Left ventricle myocardium superior (tissue), 1 donor: Measurements from ENCODE around the gene RUBCN. TPM values are rescaled to one million over a fixed set of nuclear protein-coding genes. Genes with fewer than 3 reads are reported as not detected.
"Not testable (repeated sequence)": the region's sequence is repeated elsewhere in the genome, so short reads cannot be mapped to it uniquely, and the experiment has no call there.

Source experiments
- ATAC-seq: fragments of 200-7000 bp; cut with Tn5 transposase; one replicate; pipeline ENCODE4 v1.9.1; 2020; ENCODE audit warnings: mild to moderate bottlenecking, moderate library complexity
- DNase-seq: peaks from one replicate; pipeline ENCODE4 v3.0.0-alpha.2; 2020
- intact Hi-C: fragments of 100-400 bp; cut with micrococcal nuclease; formaldehyde crosslinking; loops from one replicate; pipeline ENCODE4 v1.11.0; 2022
- total RNA-seq: library from RNA; stranded (reverse); fragmentation: NEBNext Ultra II Directional; extraction: Animal tissue kit (Norgen Biotek cat#: 25700); gene quantifications from one replicate; pipeline ENCODE4 v1.2.1, GENCODE V29; 2021
- donor health status: DM: no; HTN: yes; CAD: no; lungs with severe emphysema.

The RUBCN gene
- total RNA-seq, 1 donor from 2014 or later, result 17.8 TPM

DNA sequence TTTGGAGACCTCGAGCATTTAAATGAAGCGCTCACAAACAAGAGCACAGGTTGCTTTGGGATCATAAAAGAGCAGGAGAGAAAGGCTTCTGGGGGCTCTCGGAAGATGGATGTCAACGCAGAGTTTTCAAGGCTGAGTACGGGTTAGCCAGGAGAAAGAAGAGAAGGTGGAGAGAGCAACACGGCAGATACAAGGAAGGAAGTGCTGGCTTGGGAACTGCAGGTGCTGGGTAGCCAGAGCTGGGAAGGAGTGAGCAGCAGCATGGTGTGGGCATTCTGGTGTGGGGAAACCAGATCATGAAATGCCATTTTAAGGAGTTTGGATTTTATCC is 580 bp upstream of the RUBCN start:
- intact Hi-C loops, result no loop called here
- DNase-seq, result no peak
- peak; percentile 2 for ATAC-seq

DNA sequence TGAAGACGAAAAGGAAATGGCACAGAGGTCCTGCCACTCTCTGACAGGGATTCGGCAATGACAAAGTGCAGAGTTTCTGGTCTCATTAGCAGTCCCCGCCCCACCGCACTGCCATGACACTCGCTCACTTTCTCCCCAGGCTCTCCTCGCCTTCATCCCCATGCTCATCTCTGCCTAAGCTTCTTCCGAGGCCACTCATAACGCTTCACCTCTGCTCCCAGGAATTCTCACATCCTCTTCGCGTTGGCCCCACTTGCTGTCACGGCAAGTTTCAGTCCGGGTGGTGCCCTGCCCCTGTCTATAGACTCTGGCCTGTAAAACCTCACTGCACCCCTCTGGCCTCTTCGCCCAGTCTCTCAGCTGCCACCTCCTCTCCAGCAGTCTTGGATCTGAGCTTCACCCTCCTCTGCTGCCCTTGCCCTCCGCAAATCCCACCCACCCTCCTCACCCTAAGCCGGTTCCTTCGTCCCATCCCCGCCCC is 654 bp downstream of the RUBCN start:
- intact Hi-C loops, result no loop called here
- no peak for DNase-seq
- ATAC-seq, result peak; percentile 24

DNA sequence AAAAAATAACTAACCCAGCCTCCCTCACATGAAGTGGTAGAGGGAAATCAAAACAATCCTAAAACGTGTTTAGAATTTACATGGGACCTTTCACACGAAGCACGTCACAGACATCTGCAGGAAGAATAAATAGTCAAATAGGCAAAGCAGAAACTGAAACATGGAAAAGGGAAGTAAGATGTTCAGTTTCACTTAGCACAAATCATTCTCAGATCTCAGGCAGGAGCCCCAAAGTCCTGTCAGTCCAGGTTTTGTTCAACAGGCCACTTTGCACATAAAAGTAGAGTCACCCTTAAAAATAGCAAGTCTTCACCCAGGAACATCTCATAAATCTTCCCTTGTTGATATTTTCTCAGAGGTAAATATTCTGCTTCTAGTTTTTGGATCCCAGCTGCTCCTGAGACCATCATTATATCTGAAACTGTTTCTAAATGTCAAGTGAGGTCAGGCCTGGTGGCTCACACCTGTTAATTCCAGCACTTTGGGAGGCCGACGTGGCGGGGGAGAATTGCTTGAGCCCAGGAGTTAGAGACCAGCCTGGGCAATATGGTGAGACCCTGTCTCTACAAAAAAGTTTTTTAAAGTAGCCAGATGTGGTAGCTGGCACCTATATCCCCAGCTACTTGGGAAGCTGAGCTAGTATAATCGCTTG is 1.9 kb downstream of the RUBCN start:
- intact Hi-C loops, result no loop called here
- DNase-seq (no peak), ATAC-seq (no peak)

DNA sequence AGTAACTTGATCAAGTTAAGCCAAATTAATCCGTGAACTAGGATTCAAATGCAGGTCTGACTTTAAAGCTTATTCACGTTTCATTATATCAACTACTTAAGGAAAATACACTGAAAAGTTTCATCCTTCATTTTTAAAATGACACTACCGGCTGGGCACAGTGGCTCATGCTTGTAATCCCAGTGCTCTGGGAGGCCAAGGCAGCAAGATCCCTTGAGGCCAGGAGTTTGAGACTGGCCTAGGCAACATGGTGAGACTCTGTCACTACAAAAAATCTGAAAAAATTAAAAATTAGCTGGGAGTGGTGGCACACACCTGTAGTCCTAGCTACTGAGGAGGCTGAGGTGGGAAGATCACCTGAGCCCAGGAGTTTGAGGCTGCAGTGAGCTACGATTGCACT is 3.7 kb downstream of the RUBCN start:
- ATAC-seq (no peak), DNase-seq (no peak)
- intact Hi-C loops, result no loop called here

DNA sequence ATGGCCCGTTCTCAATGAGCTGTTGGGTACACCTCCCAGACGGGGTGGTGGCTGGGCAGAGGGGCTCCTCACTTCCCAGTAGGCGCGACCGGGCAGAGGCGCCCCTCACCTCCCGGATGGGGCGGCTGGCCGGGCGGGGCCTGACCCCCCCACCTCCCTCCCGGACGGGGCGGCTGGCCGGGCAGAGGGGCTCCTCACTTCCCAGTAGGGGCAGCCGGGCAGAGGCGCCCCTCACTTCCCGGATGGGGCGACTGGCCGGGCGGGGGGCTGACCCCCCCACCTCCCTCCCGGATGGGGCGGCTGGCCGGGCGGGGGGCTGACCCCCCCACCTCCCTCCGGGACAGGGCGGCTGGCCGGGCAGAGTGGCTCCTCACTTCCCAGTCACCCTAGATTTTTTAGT is 5.2 kb downstream of the RUBCN start:
- intact Hi-C loops, DNase-seq, ATAC-seq: not testable (repeated sequence)

DNA sequence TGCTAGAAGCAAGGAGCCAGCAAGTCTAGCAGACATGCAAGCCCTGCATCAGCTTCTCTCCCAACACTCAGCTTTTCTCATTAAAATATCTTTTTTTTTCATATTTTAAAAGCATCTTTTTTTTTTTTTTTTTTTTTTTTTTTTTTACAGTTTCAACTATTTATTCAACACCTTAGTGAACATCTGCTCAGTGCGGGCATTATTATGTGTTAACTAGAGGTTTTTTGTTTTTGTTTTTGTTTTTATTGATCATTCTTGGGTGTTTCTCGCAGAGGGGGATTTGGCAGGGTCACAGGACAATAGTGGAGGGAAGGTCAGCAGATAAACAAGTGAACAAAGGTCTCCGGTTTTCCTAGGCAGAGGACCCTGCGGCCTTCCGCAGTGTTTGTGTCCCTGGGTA is 5.9 kb downstream of the RUBCN start:
- DNase-seq, ATAC-seq, intact Hi-C loops: not testable (repeated sequence)

DNA sequence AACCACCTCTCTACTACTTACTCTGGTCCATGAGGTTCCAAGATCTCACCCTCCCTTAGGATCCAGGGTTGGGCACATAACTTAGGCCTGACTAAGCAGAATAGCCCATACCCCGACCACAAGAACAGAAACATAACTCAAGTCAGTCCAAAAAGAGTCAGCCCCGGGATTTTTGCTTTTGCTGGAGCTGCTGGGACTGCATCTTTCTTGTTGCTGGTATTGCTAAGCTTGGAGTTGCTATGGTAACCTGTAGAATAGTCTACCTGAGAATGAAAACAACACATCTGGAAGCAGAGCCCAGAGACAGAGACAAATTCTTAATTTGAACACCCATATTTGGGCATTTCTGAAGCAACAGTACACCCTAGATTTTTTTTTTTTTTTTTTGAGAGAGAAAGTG is 6.5 kb downstream of the RUBCN start:
- intact Hi-C loops, result no loop called here
- DNase-seq, result no peak
- ATAC-seq, result no peak

DNA sequence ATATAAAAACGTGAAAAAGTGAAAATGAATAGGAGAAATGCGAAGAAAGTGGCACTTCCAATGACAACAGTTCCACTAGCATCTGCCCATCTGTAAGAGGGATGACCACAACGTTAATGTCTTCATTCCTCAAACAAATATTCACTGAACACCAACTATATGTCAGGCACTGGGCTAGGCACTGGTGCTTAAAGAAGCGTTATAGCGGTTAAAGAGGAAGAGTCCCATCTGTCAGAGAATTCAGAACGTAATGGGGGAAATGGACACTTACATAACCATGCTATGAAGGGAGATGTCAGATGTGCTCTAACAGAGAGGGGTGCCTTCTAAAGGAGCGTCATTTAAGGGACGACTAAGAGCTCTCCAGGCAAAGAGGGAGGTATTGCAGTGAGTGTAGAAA is 8.2 kb downstream of the RUBCN start:
- intact Hi-C loops, result no loop called here
- ATAC-seq (no peak), DNase-seq (no peak)

DNA sequence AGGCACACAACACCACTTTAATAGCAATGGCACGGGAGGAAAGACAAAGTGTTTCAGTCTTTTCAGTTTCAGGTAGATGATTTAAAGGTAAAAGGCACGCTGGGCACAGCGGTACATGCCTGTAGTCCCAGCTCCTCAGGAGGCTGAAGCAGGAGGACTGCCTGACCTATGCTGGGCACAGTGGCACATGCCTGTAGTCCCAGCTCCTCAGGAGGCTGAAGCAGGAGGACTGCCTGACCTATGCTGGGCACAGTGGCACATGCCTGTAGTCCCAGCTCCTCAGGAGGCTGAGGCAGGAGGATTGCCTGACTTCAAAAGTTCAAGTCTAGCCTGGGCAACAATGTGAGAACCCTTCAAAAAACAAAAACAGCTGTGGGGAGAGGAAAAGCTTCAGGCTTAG is 8.8 kb downstream of the RUBCN start:
- intact Hi-C loops, DNase-seq: not testable (repeated sequence)
- ATAC-seq, result peak; percentile 20

DNA sequence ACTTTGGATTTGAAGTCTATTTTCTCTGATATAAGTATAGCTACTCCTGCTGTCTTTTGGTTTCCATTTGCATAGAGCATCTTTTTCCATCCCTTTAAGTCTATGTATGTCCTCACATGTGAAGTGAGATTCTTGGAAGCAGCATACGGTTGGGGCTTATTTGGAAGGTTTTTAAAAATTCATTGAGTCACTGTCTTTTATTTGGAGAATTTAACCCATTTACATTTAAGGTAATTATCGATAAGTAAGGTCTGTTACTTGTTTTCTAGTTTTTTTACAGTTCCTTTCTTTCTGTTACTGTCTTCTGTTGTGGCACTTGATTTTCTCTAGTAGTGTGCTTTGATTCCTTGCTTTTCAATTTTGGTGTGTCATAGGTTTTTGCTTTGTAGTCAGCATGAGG is 14.0 kb downstream of the RUBCN start:
- no peak for DNase-seq
- no peak for ATAC-seq
- intact Hi-C loops, result no loop called here

DNA sequence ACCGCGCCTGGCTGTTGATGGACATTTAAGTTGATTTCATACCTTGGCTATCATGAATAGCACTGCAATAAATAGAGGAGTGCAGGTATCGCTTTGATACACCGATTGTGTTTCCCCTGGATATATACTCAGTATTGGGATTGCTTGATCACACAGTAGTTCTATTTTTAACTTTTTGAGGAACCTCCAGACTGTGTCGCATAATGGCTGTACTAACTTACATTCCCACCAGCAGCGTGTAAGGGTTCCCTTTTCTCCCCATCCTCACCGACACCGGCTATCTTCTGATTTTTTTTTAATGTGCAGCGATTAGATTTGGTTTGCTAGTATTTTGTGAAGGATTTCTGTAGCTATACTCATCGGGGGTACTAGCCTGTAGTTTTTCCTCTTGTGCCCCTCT is 16.0 kb downstream of the RUBCN start:
- ATAC-seq, result no peak
- DNase-seq, result no peak
- intact Hi-C loops, result no loop called here

DNA sequence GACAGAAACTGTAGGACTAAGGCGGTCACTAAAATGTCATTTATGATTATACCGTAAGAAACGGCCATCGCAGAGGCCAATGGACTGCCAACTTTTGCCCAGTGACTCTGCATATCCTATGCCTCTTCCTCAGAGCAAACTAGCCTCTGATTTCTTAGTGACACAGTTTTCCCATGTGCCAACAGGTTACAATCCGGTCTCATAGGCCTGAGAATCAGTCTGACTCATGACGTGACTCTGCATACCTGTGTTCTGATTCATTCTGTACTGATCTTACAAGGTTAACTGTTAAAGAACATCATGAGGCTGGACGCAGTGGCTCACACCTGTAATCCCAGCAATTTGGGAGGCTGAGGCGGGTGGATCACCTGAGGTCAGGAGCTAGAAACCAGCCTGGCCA is 17.8 kb downstream of the RUBCN start:
- no peak for ATAC-seq

DNA sequence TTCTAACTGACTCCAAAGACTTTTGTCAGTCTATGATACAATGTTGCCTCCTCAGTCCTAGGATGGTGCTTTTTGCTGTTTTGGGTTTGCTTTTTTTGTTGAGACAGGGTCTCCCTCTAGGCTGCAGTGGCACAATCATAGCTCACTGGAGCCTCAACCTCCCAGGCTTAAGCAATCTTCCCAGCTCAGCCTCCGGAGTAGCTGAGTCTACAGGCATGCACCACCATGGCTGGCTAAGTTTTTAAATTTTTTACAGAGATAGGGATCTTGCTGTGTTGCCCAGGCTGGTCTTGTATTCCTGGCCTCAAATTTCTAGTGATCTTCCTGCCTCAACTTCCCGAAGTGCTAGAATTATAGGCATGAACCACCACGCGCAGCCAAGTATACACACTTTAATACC is 22.5 kb downstream of the RUBCN start:
- intact Hi-C loops, result no loop called here
- ATAC-seq, result no peak

More for the DNA sequence above, 17.8 kb downstream of the RUBCN start:
- DNase-seq, result no peak
- intact Hi-C loops, result no loop called here

DNA sequence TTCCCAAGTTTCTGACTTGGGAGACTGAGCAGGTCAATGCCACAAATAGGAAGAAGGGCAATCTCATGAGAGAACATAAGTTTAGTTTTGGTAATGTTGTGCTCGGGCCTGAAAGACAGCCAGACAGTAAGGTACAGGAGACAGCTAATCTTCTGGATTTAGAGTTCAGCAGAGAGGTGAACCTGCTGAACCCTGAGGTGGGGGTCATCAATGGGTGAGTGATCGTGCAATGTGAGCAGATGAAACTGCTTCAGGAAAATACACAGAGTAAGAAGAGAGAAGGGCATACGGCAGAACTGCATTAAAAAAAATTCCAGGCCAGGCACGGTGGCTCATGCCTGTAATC is 23.3 kb downstream of the RUBCN start:
- intact Hi-C loops, result no loop called here
- ATAC-seq, result no peak
- DNase-seq, result no peak

More for the DNA sequence above, 22.5 kb downstream of the RUBCN start:
- DNase-seq, result no peak

DNA sequence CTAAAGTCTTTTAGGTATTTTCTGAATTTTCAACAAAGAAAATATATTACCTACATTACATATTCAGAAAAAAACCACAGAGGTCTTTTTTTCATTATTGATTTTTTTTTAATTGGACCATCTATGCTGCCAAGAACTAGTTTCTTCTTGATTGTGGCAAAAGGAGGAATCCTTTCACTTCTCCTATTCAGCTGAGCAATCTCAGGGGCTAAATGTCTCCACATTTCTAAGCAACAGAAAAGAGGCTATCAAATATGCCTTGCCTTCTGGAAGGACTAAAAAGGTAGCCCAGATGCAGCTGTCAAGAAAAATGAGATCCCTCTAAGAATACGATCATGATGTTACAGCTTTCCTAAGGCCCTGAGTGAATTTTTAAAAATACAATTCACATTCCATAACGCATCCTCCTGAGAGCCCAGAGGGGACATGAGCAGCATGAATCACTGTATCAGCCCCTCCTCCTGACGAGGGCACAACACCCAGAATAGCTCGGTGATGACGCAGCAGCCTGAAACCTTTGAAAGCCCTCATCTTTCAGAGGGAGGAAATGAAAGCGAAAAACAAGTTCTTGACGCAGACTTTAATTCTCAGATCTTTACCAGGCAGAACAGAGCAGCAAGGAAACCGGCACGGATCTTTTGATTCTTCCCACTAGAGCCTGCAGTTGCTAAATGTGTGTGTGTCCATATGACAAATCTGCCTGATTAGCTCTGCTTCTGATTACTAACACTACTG is 24.6 kb downstream of the RUBCN start:
- DNase-seq (peak; percentile 85), ATAC-seq (peak; percentile 94)
- intact Hi-C loops, result no loop called here

DNA sequence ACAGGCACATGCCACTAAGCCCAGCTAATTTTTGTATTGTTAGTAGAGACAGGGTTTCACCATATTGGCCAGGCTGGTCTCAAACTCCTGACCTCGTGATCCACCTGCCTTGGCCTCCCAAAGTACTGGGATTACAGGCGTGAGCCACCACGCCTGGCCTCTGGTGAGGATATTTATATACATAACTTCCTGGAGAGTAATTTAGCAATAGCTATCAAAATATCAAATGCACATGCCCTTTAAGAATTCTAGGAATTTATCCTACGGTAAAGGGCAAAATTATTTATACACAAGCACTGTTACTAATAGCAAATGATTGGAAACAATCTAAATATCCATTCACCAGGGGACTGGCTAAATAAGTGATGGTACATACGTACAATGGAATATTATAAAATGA is 25.7 kb downstream of the RUBCN start:
- DNase-seq, ATAC-seq, intact Hi-C loops: not testable (repeated sequence)

DNA sequence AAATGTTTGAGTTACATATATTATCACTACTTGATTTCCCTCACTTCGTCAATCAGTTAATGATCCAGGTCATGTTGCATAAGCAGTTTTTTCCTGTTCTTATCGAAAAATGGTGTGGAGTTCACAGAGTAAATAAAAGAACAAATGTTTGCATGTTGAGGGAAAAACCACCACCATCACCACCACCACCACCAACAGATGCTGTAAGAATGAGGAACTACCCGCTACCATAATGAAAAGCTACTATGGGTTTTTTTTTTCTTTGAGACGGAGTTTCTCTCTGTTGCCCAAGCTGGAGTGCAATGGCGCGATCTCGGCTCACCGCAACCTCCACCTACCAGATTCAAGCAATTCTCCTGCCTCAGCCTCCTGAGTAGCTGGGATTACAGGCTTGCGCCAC is 27.6 kb downstream of the RUBCN start:
- no peak for DNase-seq
- no peak for ATAC-seq
- intact Hi-C loops, result no loop called here

DNA sequence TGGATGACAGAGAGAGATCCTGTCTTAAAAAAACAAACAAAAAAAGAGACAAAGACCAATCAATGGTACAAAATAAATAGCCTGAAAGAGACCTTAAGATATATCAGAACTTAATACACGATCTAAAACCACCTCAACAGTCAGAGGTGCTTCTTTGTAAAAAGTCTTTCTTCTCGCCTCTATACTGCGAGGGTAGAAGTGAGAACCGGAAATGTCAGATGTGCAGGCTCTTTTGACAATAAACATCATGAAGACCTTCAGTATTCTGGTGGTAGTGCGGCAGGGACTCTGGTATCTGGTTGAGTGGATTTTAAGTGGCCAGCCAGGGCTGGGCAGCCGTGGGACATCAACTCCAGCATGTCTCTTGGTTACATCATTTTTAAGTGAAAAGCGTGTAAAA is 30.0 kb downstream of the RUBCN start:
- no peak for ATAC-seq
- intact Hi-C loops, result no loop called here
- no peak for DNase-seq

DNA sequence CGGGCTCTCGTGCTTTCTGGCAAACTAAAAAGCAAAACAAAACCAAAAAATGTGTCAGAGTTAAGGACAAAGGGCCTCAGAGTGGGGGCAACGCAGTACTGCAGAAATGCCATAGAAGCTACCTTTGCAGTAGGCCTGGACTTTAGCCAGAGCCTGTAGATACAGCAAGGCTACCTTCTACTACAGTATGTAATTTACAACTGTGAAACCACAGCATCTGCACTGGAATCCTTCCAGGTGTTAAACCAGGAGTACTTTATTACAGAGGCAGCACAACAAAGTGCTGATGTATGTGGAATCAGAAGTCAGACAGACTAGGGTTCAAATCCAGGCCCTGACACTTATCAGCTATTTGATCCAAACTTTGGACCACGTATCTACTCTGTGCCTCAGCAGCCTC is 34.9 kb downstream of the RUBCN start:
- intact Hi-C loops, result no loop called here
- DNase-seq (no peak), ATAC-seq (no peak)

DNA sequence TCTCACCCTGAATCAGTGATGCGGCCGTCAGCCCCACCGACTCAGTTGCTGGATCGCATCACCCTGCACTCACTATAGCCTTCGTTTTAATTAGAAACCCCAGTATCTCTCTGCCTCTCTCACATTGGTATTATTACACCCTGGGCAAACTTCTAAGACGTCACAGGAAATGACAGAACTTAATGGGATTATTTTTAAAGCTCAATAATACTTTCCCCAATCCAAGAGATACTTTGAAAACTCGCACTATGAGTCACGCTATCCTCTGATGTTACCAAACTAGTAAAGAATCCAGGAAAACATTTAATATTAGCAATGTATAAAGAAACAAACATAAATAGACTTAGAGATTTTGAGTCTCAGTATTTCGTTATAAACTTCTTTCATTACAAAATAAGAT is 36.6 kb downstream of the RUBCN start:
- DNase-seq (no peak), ATAC-seq (no peak)
- intact Hi-C loops, result no loop called here

DNA sequence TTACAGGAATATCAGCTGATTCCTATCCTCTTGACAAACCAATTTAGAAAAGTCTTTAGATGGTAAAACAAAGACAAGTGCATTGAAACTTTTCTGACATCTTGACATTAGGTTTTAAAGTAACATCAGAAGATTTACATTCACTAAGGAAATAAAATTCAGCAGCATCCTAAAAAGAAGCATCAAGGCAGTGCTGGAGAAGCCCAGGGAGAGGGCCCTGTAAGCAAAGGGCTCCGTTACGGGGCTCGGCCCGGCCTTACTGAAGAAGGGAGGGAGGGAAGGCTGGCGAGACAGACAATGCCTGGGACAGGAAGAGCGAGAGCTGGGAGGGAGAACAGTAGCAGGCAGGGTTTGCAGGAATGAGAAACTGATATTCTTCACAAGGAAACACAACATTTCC is 39.3 kb downstream of the RUBCN start:
- DNase-seq, result no peak
- intact Hi-C loops, result no loop called here
- ATAC-seq, result no peak
